OCI-LY7 (cell line): ENCODE measurements around the gene SERAC1. TPM values are rescaled to one million over a fixed set of nuclear protein-coding genes. Genes with fewer than 3 reads are reported as not detected.

Experiments used
- BruUV-seq: library from RNA; stranded (reverse); fragments of 400-500 nt; replicated peaks from 2 replicates; lab custom pipeline; 2021; lab: Mats Ljungman, UMichigan
- CTCF ChIA-PET: fragments of 300-600 bp; sonication (Branson Sonifier 250); formaldehyde crosslinking; loops from one replicate; lab custom pipeline; 2022; ENCODE audit warnings: antibody characterized with exemption; ENCODE audit not compliant: unreplicated experiment; lab: Charles Lee
- POLR2A ChIA-PET: fragments of 300-600 bp; sonication (Branson Sonifier 250); formaldehyde crosslinking; loops from one replicate; lab custom pipeline; 2022; ENCODE audit warnings: antibody characterized with exemption; lab: Charles Lee
- DNase-seq: peaks from one replicate; pipeline ENCODE4 v3.0.0-alpha.2; 2015; ENCODE audit warnings: low spot score
- H2AFZ ChIP-seq: fragments of 200-600 bp; sonication (generic), shearing (Covaris generic); 2 replicates; pipeline ENCODE4 v1.6.1; 2014; ENCODE audit warnings: mild to moderate bottlenecking, antibody characterized with exemption, low read length, moderate library complexity
- H3K27ac ChIP-seq: fragments of 200-600 bp; sonication (generic); 2 replicates; pipeline ENCODE4 v1.5.1; 2014; ENCODE audit warnings: mixed run types, low read depth, mild to moderate bottlenecking, moderate library complexity, low read length, inconsistent platforms; ENCODE audit not compliant: poor library complexity, severe bottlenecking
- H3K36me3 ChIP-seq: fragments of 200-600 bp; sonication (generic); 2 replicates; pipeline ENCODE4 v1.6.1; 2014; ENCODE audit warnings: mild to moderate bottlenecking, antibody characterized with exemption, low read length, moderate library complexity, mixed read lengths; ENCODE audit not compliant: insufficient read depth
- H3K4me1 ChIP-seq: fragments of 200-600 bp; sonication (generic); 2 replicates; pipeline ENCODE4 v1.5.1; 2014; ENCODE audit warnings: mild to moderate bottlenecking, low read length; ENCODE audit not compliant: insufficient read depth, poor library complexity, severe bottlenecking
- H3K4me2 ChIP-seq: fragments of 200-600 bp; sonication (generic); 2 replicates; pipeline ENCODE4 v1.6.1; 2014; ENCODE audit warnings: mild to moderate bottlenecking, low read length
- H3K4me3 ChIP-seq: fragments of 200-600 bp; sonication (generic); 2 replicates; pipeline ENCODE4 v1.5.1; 2014; ENCODE audit warnings: mild to moderate bottlenecking, low read depth, low read length; ENCODE audit not compliant: poor library complexity, severe bottlenecking
- H3K79me2 ChIP-seq: fragments of 200-600 bp; sonication (generic); 2 replicates; pipeline ENCODE4 v1.6.1; 2016; ENCODE audit warnings: low read depth, mild to moderate bottlenecking, low read length, moderate library complexity, mixed read lengths; ENCODE audit not compliant: insufficient read depth
- H3K9me2 ChIP-seq: fragments of 200-600 bp; sonication (generic); 2 replicates; pipeline ENCODE4 v1.6.1; 2016; ENCODE audit warnings: mild to moderate bottlenecking, low read length, mixed read lengths; ENCODE audit not compliant: insufficient read depth
- H3K9me3 ChIP-seq: fragments of 200-600 bp; sonication (generic); 2 replicates; pipeline ENCODE4 v1.6.1; 2014; ENCODE audit warnings: mild to moderate bottlenecking, mixed run types, low read length, mixed read lengths
- H4K20me1 ChIP-seq: fragments of 200-600 bp; sonication (generic); 2 replicates; pipeline ENCODE4 v1.6.1; 2014; ENCODE audit warnings: mild to moderate bottlenecking, antibody characterized with exemption, low read length, moderate library complexity, mixed read lengths; ENCODE audit not compliant: insufficient read depth
- EZH2phosphoT487 ChIP-seq: fragments of 200-600 bp; sonication (generic); IDR thresholded peaks from 2 replicates; pipeline ENCODE4 v1.6.1; 2018; ENCODE audit warnings: low read depth, borderline replicate concordance, mild to moderate bottlenecking, mixed run types, antibody characterized with exemption, low read length, moderate library complexity, mixed read lengths
- intact Hi-C: fragments of 100-400 bp; cut with micrococcal nuclease; formaldehyde crosslinking; loops from one replicate; pipeline ENCODE4 v1.10.0; 2022; ENCODE audit not compliant: unreplicated experiment
- total RNA-seq, 2 experiments: library from RNA; depleted of rRNA in 1 of 2; stranded (reverse); fragments of >200 nt in 1 of 2; shearing (Covaris generic) in 1 of 2; gene quantifications; 2 replicates each; pipeline ENCODE4 v1.2.3, GENCODE V29; 2014 to 2022
- TF ChIP-seq, protein P1 (sequence below): fragments of 200-600 bp; sonication (generic); conservative IDR thresholded peaks from 2 replicates; pipeline ENCODE4 v1.5.1; 2014; ENCODE audit warnings: mild to moderate bottlenecking, antibody characterized with exemption, low read length, moderate library complexity, mixed read lengths

SERAC1 gene
- total RNA-seq, 2 experiments from 2014 or later = 3.0 to 6.9 TPM

DNA sequence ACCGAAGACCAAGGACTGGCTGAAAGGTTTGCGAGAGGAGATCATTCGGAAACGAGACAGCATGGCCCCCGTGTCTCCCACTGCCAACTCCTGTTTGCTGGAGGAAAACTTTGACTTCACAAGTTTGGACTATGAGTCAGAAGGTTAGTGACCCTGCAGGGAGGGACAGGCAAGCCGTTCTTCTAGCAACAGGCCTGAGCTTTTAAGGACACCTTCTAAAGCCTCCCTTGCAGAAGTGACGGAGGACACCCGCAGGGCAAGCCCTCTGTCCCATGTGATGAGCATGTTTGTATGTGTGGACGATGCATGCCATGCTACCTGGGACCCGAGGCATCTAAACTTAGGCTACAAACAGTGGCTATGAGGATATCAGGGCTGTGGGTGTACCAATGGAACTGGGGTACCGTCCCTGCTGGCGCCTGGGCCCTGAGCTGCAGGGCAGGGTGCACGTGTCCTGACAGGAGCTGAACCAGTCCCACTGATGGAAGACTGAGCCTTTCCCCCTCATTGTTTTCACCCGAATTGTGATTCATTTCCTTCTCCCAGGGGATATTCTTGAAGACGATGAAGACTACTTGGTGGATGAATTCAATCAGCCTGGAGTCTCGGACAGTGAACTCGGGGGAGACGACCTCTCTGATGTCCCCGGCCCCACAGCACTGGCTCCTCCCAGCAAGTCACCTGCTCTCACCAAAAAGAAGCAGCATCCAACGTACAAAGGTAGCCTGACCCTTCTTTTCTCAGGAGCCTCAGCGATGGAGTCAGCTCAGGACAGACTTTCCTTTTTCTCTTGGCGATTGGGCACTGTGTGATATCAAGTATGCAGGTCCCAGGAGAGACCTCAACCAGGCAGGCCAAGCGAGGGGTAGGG, 84.4 kb downstream of the SERAC1 start:
- BruUV-seq = no TSS peak
- POLR2A ChIA-PET = no interaction called here
- Histone ChIP-seq H3K4me3 (no peak overlapping the region), H3K4me2 (no peak overlapping the region), H3K27ac (no peak overlapping the region), H3K79me2 (no peaks in the 10 kb centered on the region), H3K9me2 (no peaks in the 10 kb centered on the region), H3K4me1 (no peaks in the 10 kb centered on the region), H3K9me3 (no peaks in the 10 kb centered on the region), H2AFZ (no peak overlapping the region), H3K36me3 (no peaks in the 10 kb centered on the region), H4K20me1 (no peaks in the 10 kb centered on the region)
- no peak for DNase-seq
- no peak for TF ChIP-seq EZH2phosphoT487
- TF ChIP-seq, protein P1, sequence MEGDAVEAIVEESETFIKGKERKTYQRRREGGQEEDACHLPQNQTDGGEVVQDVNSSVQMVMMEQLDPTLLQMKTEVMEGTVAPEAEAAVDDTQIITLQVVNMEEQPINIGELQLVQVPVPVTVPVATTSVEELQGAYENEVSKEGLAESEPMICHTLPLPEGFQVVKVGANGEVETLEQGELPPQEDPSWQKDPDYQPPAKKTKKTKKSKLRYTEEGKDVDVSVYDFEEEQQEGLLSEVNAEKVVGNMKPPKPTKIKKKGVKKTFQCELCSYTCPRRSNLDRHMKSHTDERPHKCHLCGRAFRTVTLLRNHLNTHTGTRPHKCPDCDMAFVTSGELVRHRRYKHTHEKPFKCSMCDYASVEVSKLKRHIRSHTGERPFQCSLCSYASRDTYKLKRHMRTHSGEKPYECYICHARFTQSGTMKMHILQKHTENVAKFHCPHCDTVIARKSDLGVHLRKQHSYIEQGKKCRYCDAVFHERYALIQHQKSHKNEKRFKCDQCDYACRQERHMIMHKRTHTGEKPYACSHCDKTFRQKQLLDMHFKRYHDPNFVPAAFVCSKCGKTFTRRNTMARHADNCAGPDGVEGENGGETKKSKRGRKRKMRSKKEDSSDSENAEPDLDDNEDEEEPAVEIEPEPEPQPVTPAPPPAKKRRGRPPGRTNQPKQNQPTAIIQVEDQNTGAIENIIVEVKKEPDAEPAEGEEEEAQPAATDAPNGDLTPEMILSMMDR = no peak
- CTCF ChIA-PET = no interaction called here
- intact Hi-C loops = no loop called here

DNA sequence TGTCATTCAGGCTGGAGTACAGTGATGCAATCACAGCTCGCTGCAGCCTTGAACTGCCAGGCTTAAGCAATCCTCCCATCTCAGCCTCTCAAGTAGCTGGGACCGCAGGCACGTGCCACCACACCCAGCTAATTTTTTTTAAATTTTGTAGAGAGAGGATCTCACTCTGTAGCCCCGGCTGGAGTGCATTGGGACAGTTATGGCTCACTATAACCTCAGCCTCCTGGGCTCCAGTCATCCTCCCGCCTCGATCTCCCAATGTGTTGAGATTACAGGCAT, 86.5 kb downstream of the SERAC1 start:
- no TSS peak for BruUV-seq
- Histone ChIP-seq H4K20me1 (no peaks in the 10 kb centered on the region), H3K79me2 (no peaks in the 10 kb centered on the region), H3K4me3 (no peak overlapping the region), H3K36me3 (no peaks in the 10 kb centered on the region), H3K27ac (no peak overlapping the region), H3K4me2 (no peak overlapping the region), H3K9me2 (no peaks in the 10 kb centered on the region), H3K9me3 (no peaks in the 10 kb centered on the region), H3K4me1 (no peaks in the 10 kb centered on the region), H2AFZ (no peak overlapping the region)
- POLR2A ChIA-PET = interaction anchor here (1.4 kb wide), 1 partner anchor 9 kb away, joined by 3 read pairs; no protein-coding TSS in a partner anchor
- TF ChIP-seq EZH2phosphoT487 = no peak
- TF ChIP-seq, protein P1 = no peak
- intact Hi-C loops = no loop called here
- DNase-seq = no peak
- CTCF ChIA-PET = no interaction called here
